Kidney (tissue), 14 donors: ENCODE results near the gene DTNBP1. TPM values are rescaled to one million over a fixed set of nuclear protein-coding genes. Genes with fewer than 3 reads are reported as not detected.

Experiments used
- DNase-seq, 5 donors: peaks; one replicate each; pipeline ENCODE4 v3.0.0-alpha.2; 2013 to 2020
- FAIRE-seq: peaks from 2 replicates; lab custom pipeline; 2012; peaks lifted over from hg19 to GRCh38; lab: Jason Lieb, UNC
- H3K27ac ChIP-seq, 2 donors: one replicate each; pipeline ENCODE4 v1.7.0; 2013; ENCODE audit warnings: low read depth in 2 of 2, low read length in 2 of 2, inconsistent platforms in 1 of 2
- H3K27me3 ChIP-seq: one replicate; pipeline ENCODE4 v1.7.1; 2013; ENCODE audit warnings: low read length, inconsistent platforms; ENCODE audit not compliant: control insufficient read depth, insufficient read depth
- H3K36me3 ChIP-seq, 3 donors: one replicate each; pipeline versions ENCODE4 v1.7.0 to v1.7.1; 2013; ENCODE audit warnings: low read length in 3 of 3, control low read depth in 1 of 3, inconsistent platforms in 1 of 3; ENCODE audit not compliant: insufficient read depth in 3 of 3, control insufficient read depth in 2 of 3
- H3K4me1 ChIP-seq, 3 donors: one replicate each; pipeline versions ENCODE4 v1.7.0 to v1.7.1; 2013; ENCODE audit warnings: low read length in 3 of 3, inconsistent platforms in 1 of 3, low read depth in 1 of 3; ENCODE audit not compliant: control insufficient read depth in 2 of 3, insufficient read depth in 2 of 3
- H3K4me3 ChIP-seq, 3 donors: one replicate each; pipeline versions ENCODE4 v1.7.0 to v1.8.1; 2013; ENCODE audit warnings: low read length in 3 of 3, control low read depth in 1 of 3, inconsistent platforms in 1 of 3
- H3K9ac ChIP-seq, 3 donors: one replicate each; pipeline versions ENCODE4 v1.7.0 to v1.7.1; 2013; ENCODE audit warnings: low read length in 3 of 3, control low read depth in 1 of 3, inconsistent platforms in 1 of 3
- H3K9me3 ChIP-seq, 3 donors: one replicate each; pipeline versions ENCODE4 v1.7.0 to v1.7.1; 2013; ENCODE audit warnings: low read length in 3 of 3, control low read depth in 1 of 3, inconsistent platforms in 1 of 3; ENCODE audit not compliant: control insufficient read depth in 2 of 3, insufficient read depth in 1 of 3
- intact Hi-C: fragments of 100-400 bp; cut with DNase I; formaldehyde crosslinking; loops from one replicate; pipeline ENCODE4 v1.11.1; 2022
- polyA plus RNA-seq: library from polyadenylated mRNA; stranded (reverse); fragments of 350-450 nt; fragmentation: Illumina TruSeq; extraction: RNeasy Lipid Tissue Mini Kit (QIAGEN cat#74804); gene quantifications from one replicate; pipeline ENCODE4 v1.2.3, GENCODE V29; 2014; ENCODE audit warnings: low read depth, low replicate concordance; ENCODE audit not compliant: insufficient read depth
- total RNA-seq: library from RNA; stranded (reverse); fragmentation: NEBNext Ultra II Directional; extraction: Animal tissue kit (Norgen Biotek cat#: 25700); gene quantifications from one replicate; pipeline ENCODE4 v1.2.1, GENCODE V29; 2021
- TF ChIP-seq, protein P1 (sequence below): IDR thresholded peaks from 3 replicates; pipeline ENCODE4 v1.5.1; 2012; ENCODE audit warnings: mild to moderate bottlenecking, moderate library complexity, borderline replicate concordance; ENCODE audit not compliant: insufficient read depth; ENCODE audit errors: extremely low read depth
- donor health status: control.
- donor health status: control.
- donor health status: control.
- donor health status: control.
- donor health status: control.
- donor health status: DM: yes; HTN: yes; CAD: no.
- donor health status: Normal renal cell carcinoma (clear cell type).

DTNBP1 gene
- total and polyA plus RNA-seq, 2 donors from 2014 or later = 25.2 to 36.2 TPM

- peaks cover 4 to 27% (median 25%) of the 10 kb centered on the region in 3 donors for H3K4me1 ChIP-seq
- peaks cover 0 to 5% (median 0%) of the 10 kb centered on the region in 3 donors for H3K36me3 ChIP-seq
- TF ChIP-seq, protein P1, sequence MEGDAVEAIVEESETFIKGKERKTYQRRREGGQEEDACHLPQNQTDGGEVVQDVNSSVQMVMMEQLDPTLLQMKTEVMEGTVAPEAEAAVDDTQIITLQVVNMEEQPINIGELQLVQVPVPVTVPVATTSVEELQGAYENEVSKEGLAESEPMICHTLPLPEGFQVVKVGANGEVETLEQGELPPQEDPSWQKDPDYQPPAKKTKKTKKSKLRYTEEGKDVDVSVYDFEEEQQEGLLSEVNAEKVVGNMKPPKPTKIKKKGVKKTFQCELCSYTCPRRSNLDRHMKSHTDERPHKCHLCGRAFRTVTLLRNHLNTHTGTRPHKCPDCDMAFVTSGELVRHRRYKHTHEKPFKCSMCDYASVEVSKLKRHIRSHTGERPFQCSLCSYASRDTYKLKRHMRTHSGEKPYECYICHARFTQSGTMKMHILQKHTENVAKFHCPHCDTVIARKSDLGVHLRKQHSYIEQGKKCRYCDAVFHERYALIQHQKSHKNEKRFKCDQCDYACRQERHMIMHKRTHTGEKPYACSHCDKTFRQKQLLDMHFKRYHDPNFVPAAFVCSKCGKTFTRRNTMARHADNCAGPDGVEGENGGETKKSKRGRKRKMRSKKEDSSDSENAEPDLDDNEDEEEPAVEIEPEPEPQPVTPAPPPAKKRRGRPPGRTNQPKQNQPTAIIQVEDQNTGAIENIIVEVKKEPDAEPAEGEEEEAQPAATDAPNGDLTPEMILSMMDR = no peak
- H3K27me3 ChIP-seq = no peaks in the 10 kb centered on the region
- H3K27ac ChIP-seq = no peak overlapping the region
- no peak overlapping the region for H3K9ac ChIP-seq
- DNase-seq (peak in 1 of 5 donors; percentile 44), FAIRE-seq (no peak)
- H3K9me3 ChIP-seq = no peaks in the 10 kb centered on the region
- no peak overlapping the region for H3K4me3 ChIP-seq
- intact Hi-C loops = no loop called here
Measured at GRCh38 chr6:15506066-15506465, 156.8 kb downstream of the DTNBP1 start.

DNA sequence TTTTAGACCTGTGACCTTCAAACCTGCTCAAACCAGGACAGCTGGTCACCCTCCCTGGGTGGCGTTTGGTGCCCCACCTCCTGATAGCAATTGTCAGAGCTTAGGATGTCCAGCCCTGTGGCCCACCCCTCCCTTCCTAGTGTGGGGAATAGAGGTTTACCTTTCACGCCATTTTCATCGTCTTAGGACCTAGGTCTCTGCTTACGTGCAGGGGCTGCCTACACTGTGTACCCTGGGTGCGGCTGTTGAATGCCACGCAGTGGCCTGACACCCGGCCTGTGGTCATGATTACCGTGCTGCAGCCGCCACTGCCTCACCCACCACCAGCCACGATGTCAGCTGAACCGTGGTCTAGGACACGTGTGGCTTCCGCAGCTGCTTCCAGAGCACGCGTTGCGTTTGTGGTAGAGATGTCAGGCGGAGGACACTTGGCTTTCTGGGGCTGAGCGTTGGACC is 157.3 kb downstream of the DTNBP1 start:
- FAIRE-seq = no peak
- peaks cover 4 to 29% (median 27%) of the 10 kb centered on the region in 3 donors for H3K4me1 ChIP-seq
- H3K27me3 ChIP-seq = no peaks in the 10 kb centered on the region
- peak overlapping the region in 1 of 3 donors; percentile 38 for H3K9ac ChIP-seq
- H3K36me3 ChIP-seq = peaks cover 0 to 4% (median 0%) of the 10 kb centered on the region in 3 donors
- peak in 1 of 5 donors; percentile 69 for DNase-seq
- peak overlapping the region in 1 of 3 donors; percentile 36 for H3K4me3 ChIP-seq
- intact Hi-C loops = no loop called here
- TF ChIP-seq, protein P1 = no peak
- H3K27ac ChIP-seq = peak overlapping the region; percentile 70 to 86
- H3K9me3 ChIP-seq = no peaks in the 10 kb centered on the region

- intact Hi-C loops = no loop called here
- H3K9ac ChIP-seq = peak overlapping the region in 1 of 3 donors; percentile 44
- peak overlapping the region in 2 of 3 donors; percentile 29 to 36 for H3K4me3 ChIP-seq
- peak overlapping the region; percentile 70 to 86 for H3K27ac ChIP-seq
- peaks cover 4 to 29% (median 27%) of the 10 kb centered on the region in 3 donors for H3K4me1 ChIP-seq
- H3K9me3 ChIP-seq = no peaks in the 10 kb centered on the region
- H3K36me3 ChIP-seq = peaks cover 0 to 4% (median 0%) of the 10 kb centered on the region in 3 donors
- DNase-seq = peak; percentile 87 to 94 (median 89)
- H3K27me3 ChIP-seq = no peaks in the 10 kb centered on the region
- TF ChIP-seq, protein P1 = no peak
- FAIRE-seq = peak; percentile 83
Measured at GRCh38 chr6:15504581-15505350, 158.1 kb downstream of the DTNBP1 start.
